Testis (tissue), 2 donors: ENCODE data around the gene MAP1LC3B2.

Source experiments
- CTCF ChIP-seq, 3 experiments: fragments of 450-650 bp in 2 of 3; fragments of 200-600 bp in 1 of 3; sonication (generic) in 1 of 3; IDR thresholded peaks; one replicate each; pipeline ENCODE4 v1.5.1; 2016 to 2019; ENCODE audit warnings: antibody characterized with exemption in 3 of 3, mild to moderate bottlenecking in 2 of 3, moderate library complexity in 1 of 3
- POLR2A ChIP-seq: fragments of 450-650 bp; IDR thresholded peaks from one replicate; pipeline ENCODE4 v1.6.1; 2017; ENCODE audit warnings: antibody characterized with exemption, mild to moderate bottlenecking, moderate library complexity

- TF ChIP-seq CTCF (IDR thresholded peaks at IDR 0.05) (no peak), POLR2A (no peak)
Measured at GRCh38 chr12:116578051-116578450, 18.9 kb downstream of the MAP1LC3B2 start.
